Smooth muscle cell (in vitro differentiated cells): ENCODE data around the gene DNHD1. TPM values are rescaled to one million over a fixed set of nuclear protein-coding genes. Genes with fewer than 3 reads are reported as not detected.

ENCODE experiments used
- DNase-seq: peaks from one replicate; lab custom pipeline; 2025; ENCODE audit not compliant: unreplicated experiment; lab: John Stamatoyannopoulos, UW
- H2AFZ ChIP-seq: fragments of 200-600 bp; sonication (generic); 2 replicates; pipeline ENCODE4 v1.6.0; 2016; ENCODE audit warnings: antibody characterized with exemption, low read depth, mild to moderate bottlenecking
- H3F3A ChIP-seq: fragments of 200-600 bp; sonication (generic); 2 replicates; pipeline ENCODE4 v1.6.0; 2017; ENCODE audit warnings: antibody characterized with exemption, low read depth
- H3K27ac ChIP-seq: fragments of 200-600 bp; sonication (generic); 2 replicates; pipeline ENCODE4 v1.5.1; 2016; ENCODE audit warnings: low read depth, mild to moderate bottlenecking
- H3K27me3 ChIP-seq: fragments of 200-600 bp; sonication (generic); 2 replicates; pipeline ENCODE4 v1.6.1; 2016; ENCODE audit warnings: low read depth, mild to moderate bottlenecking
- H3K36me3 ChIP-seq: fragments of 200-600 bp; sonication (generic); 2 replicates; pipeline ENCODE4 v1.5.1; 2016; ENCODE audit warnings: low read depth
- H3K4me1 ChIP-seq: fragments of 200-600 bp; sonication (generic); 2 replicates; pipeline ENCODE4 v1.5.1; 2016; ENCODE audit warnings: low read depth
- H3K4me2 ChIP-seq: fragments of 200-600 bp; sonication (generic); 2 replicates; pipeline ENCODE4 v1.6.0; 2016; ENCODE audit warnings: mild to moderate bottlenecking
- H3K4me3 ChIP-seq: fragments of 200-600 bp; sonication (generic); 2 replicates; pipeline ENCODE4 v1.5.1; 2016; ENCODE audit warnings: mild to moderate bottlenecking
- H3K79me2 ChIP-seq: fragments of 200-600 bp; sonication (generic); 2 replicates; pipeline ENCODE4 v1.6.0; 2016; ENCODE audit warnings: low read depth, mild to moderate bottlenecking
- H3K9ac ChIP-seq: fragments of 200-600 bp; sonication (generic); 2 replicates; pipeline ENCODE4 v1.6.0; 2016; ENCODE audit warnings: low read depth
- H3K9me3 ChIP-seq: fragments of 200-600 bp; sonication (generic); replicated peaks from 2 replicates; pipeline ENCODE4 v1.5.1; 2016; ENCODE audit warnings: low read depth
- H4K20me1 ChIP-seq: fragments of 200-600 bp; sonication (generic); 2 replicates; pipeline ENCODE4 v1.6.0; 2016; ENCODE audit warnings: low read depth
- CTCF ChIP-seq: fragments of 200-600 bp; sonication (generic); IDR thresholded peaks from 2 replicates; pipeline ENCODE4 v1.5.1; 2017; ENCODE audit warnings: borderline replicate concordance, mild to moderate bottlenecking, antibody characterized with exemption; ENCODE audit not compliant: insufficient read depth, poor library complexity, severe bottlenecking
- WGBS: methylation state at CpG from one replicate; pipeline ENCODE4 v1.1.7; 2016; ENCODE audit warnings: low lambda C conversion rate; 5-methylcytosine and 5-hydroxymethylcytosine counted together
- polyA plus RNA-seq: library from polyadenylated mRNA; unstranded; fragments of >200 nt; fragmentation: Nextera tagmentation; extraction: Ambion mirVana; gene quantifications from 2 replicates; pipeline ENCODE4 v1.2.1, GENCODE V29; 2016
- total RNA-seq: library from RNA; depleted of rRNA; stranded (reverse); fragments of >200 nt; gene quantifications from 2 replicates; pipeline ENCODE4 v1.2.3, GENCODE V29; 2014

Gene DNHD1
- total and polyA plus RNA-seq, 2 experiments from 2014 or later = 5.5 to 9.1 TPM

GRCh38 chr11:6486938-6487337, 10.1 kb upstream of the DNHD1 start:
- H2AFZ ChIP-seq = no peak overlapping the region
- H3K4me1 ChIP-seq = peaks cover 8% of the 10 kb centered on the region
- no peaks in the 10 kb centered on the region for H3K9me3 ChIP-seq
- no peak overlapping the region for H3K4me3 ChIP-seq
- no peak overlapping the region for H3K4me2 ChIP-seq
- H4K20me1 ChIP-seq = no peaks in the 10 kb centered on the region
- peaks cover 28% of the 10 kb centered on the region for H3K79me2 ChIP-seq
- no peaks in the 10 kb centered on the region for H3K27me3 ChIP-seq
- DNase-seq = no peak
- H3K9ac ChIP-seq = no peak overlapping the region
- H3F3A ChIP-seq = no peaks in the 10 kb centered on the region
- H3K36me3 ChIP-seq = peaks cover 12% of the 10 kb centered on the region
- no peak for TF ChIP-seq CTCF
- H3K27ac ChIP-seq = no peak overlapping the region
- WGBS = 92% methylated on average over 1 of the region's 1 CpG

GRCh38 chr11:6488342-6488741, 8.7 kb upstream of the DNHD1 start:
- WGBS = 95% methylated on average over 6 of the region's 6 CpGs

GRCh38 chr11:6488821-6489220, 8.3 kb upstream of the DNHD1 start:
- Histone ChIP-seq H3K4me3 (no peak overlapping the region), H4K20me1 (peaks cover 10% of the 10 kb centered on the region), H3K4me2 (no peak overlapping the region), H3K79me2 (peaks cover 13% of the 10 kb centered on the region), H3K9ac (no peak overlapping the region), H3F3A (no peaks in the 10 kb centered on the region), H3K27me3 (no peaks in the 10 kb centered on the region), H3K4me1 (no peaks in the 10 kb centered on the region), H3K27ac (no peak overlapping the region), H3K9me3 (no peaks in the 10 kb centered on the region), H3K36me3 (peaks cover 6% of the 10 kb centered on the region), H2AFZ (no peak overlapping the region)
- no peak for TF ChIP-seq CTCF
- 96% methylated on average over 3 of the region's 3 CpGs for WGBS
- DNase-seq = no peak

More at GRCh38 chr11:6488342-6488741, 8.7 kb upstream of the DNHD1 start:
- H3K4me2 ChIP-seq = no peak overlapping the region
- H2AFZ ChIP-seq = no peak overlapping the region
- peaks cover 8% of the 10 kb centered on the region for H3K36me3 ChIP-seq
- no peaks in the 10 kb centered on the region for H3K9me3 ChIP-seq
- H4K20me1 ChIP-seq = peaks cover 7% of the 10 kb centered on the region
- H3K9ac ChIP-seq = no peak overlapping the region
- no peak for DNase-seq
- TF ChIP-seq CTCF = no peak
- H3K4me3 ChIP-seq = no peak overlapping the region
- peaks cover 18% of the 10 kb centered on the region for H3K79me2 ChIP-seq
- no peaks in the 10 kb centered on the region for H3K4me1 ChIP-seq
- no peaks in the 10 kb centered on the region for H3K27me3 ChIP-seq
- no peaks in the 10 kb centered on the region for H3F3A ChIP-seq
- H3K27ac ChIP-seq = no peak overlapping the region

- Histone ChIP-seq H2AFZ (no peak overlapping the region), H3K27ac (no peak overlapping the region), H3K4me3 (no peak overlapping the region), H3K4me1 (no peaks in the 10 kb centered on the region), H4K20me1 (peaks cover 12% of the 10 kb centered on the region), H3K4me2 (no peak overlapping the region), H3K36me3 (peaks cover 6% of the 10 kb centered on the region), H3K9me3 (no peaks in the 10 kb centered on the region), H3K9ac (no peak overlapping the region), H3K27me3 (no peaks in the 10 kb centered on the region), H3F3A (no peaks in the 10 kb centered on the region), H3K79me2 (peaks cover 10% of the 10 kb centered on the region)
- no peak for TF ChIP-seq CTCF
- no peak for DNase-seq
- WGBS = 96% methylated on average over 4 of the region's 4 CpGs
Observed at GRCh38 chr11:6489306-6489705, 7.8 kb upstream of the DNHD1 start.
